Suppressor macrophage (primary cell): ENCODE data around the gene TRANK1.
A peak's percentile ranks its signal among the peaks of the same experiment; 100 is the strongest.
"Not testable (repeated sequence)": the region's sequence is repeated elsewhere in the genome, so short reads cannot be mapped to it uniquely, and the experiment has no call there.

Experiments used
- DNase-seq, 4 experiments: peaks; one replicate each; pipeline ENCODE4 v3.0.0-alpha.2; 2020 to 2022
- total RNA-seq, 17 experiments: gene quantifications; one replicate each; lab custom pipeline; 2026; ENCODE audit warnings: mixed read lengths in 6 of 17, inconsistent platforms in 3 of 17; lab: John Stamatoyannopoulos, UW

The TRANK1 gene
- total RNA-seq, result 25.8 to 159 (median 37.1) reads per million in 17 experiments

GRCh38 chr3:36944641-36945270 lies at the start of gene TRANK1:
TRANK1 (minus strand) TSS chr3:36945054; CDS start chr3:36944809, 245 bp downstream.
- DNase-seq, result peak; percentile 71 to 85 (median 80)

GRCh38 chr3:36993326-36994283 lies 48.8 kb upstream of the TRANK1 start, which contains the start of gene MLH1:
MLH1 (plus strand) TSS chr3:36993518; CDS start chr3:36993548, 30 bp downstream.
- peak; percentile 96 to 100 (median 96) for DNase-seq

GRCh38 chr3:36992806-36993325 lies 48.0 kb upstream of the TRANK1 start, which contains the start of gene EPM2AIP1:
EPM2AIP1 (minus strand) TSS chr3:36993131; CDS start chr3:36993077, 54 bp downstream.
- DNase-seq, result peak in 3 of 4 experiments; percentile 99 to 100 (median 100)

- DNase-seq, result peak; percentile 38 to 57 (median 50)
These were observed 47.3 kb upstream of the TRANK1 start for GRCh38 chr3:36991923-36992805.

GRCh38 chr3:36991147-36991546 lies 46.3 kb upstream of the TRANK1 start:
- DNase-seq, result no peak

- no peak for DNase-seq
These were observed 44.7 kb upstream of the TRANK1 start for GRCh38 chr3:36989568-36989967.

- peak; percentile 22 to 77 (median 46) for DNase-seq
These were observed 44.2 kb upstream of the TRANK1 start for GRCh38 chr3:36989005-36989404.

GRCh38 chr3:36988356-36988755 lies 43.5 kb upstream of the TRANK1 start:
- DNase-seq, result no peak

- no peak for DNase-seq
These were observed 36.2 kb upstream of the TRANK1 start for GRCh38 chr3:36981006-36981405.

GRCh38 chr3:36973139-36973538 lies 28.3 kb upstream of the TRANK1 start:
- DNase-seq, result no peak

- no peak for DNase-seq
These were observed 27.3 kb upstream of the TRANK1 start for GRCh38 chr3:36972163-36972562.

- DNase-seq, result peak; percentile 69 to 88 (median 74)
These were observed 24.9 kb upstream of the TRANK1 start for GRCh38 chr3:36969540-36970432.

- DNase-seq, result no peak
These were observed 24.2 kb upstream of the TRANK1 start for GRCh38 chr3:36969085-36969484.

GRCh38 chr3:36965440-36965839 lies 20.6 kb upstream of the TRANK1 start:
- no peak for DNase-seq

GRCh38 chr3:36964817-36965216 lies 20.0 kb upstream of the TRANK1 start:
- DNase-seq, result peak in 2 of 4 experiments; percentile 38 to 44

- DNase-seq, result peak in 2 of 4 experiments; percentile 14 to 18
These were observed 19.5 kb upstream of the TRANK1 start for GRCh38 chr3:36964331-36964730.

GRCh38 chr3:36963008-36963407 lies 18.2 kb upstream of the TRANK1 start:
- not testable (repeated sequence) for DNase-seq

- no peak for DNase-seq
These were observed 15.6 kb upstream of the TRANK1 start for GRCh38 chr3:36960502-36960901.

GRCh38 chr3:36959821-36960220 lies 15.0 kb upstream of the TRANK1 start:
- no peak for DNase-seq

GRCh38 chr3:36957862-36958686 lies 13.2 kb upstream of the TRANK1 start:
- peak in 3 of 4 experiments; percentile 13 to 49 (median 23) for DNase-seq
